GM23338 (cell line): ENCODE data around the gene FAM229B. TPM values are rescaled to one million over a fixed set of nuclear protein-coding genes. Genes with fewer than 3 reads are reported as not detected.

Source experiments
- ATAC-seq: fragments of 200-7000 bp; cut with Tn5 transposase; 3 replicates; pipeline ENCODE4 v1.9.1; 2020
- DNase-seq: peaks from one replicate; pipeline ENCODE4 v3.0.0-alpha.2; 2015; ENCODE audit warnings: low spot score
- H2AFZ ChIP-seq: fragments of 200-600 bp; sonication (generic); 2 replicates; pipeline ENCODE4 v1.8.0; 2016; ENCODE audit warnings: antibody characterized with exemption, mild to moderate bottlenecking, moderate library complexity
- H3F3A ChIP-seq: fragments of 200-600 bp; sonication (generic); replicated peaks from 2 replicates; pipeline ENCODE4 v1.8.0; 2017; ENCODE audit warnings: antibody characterized with exemption, mixed run types, low read depth
- H3K27ac ChIP-seq: fragments of 200-600 bp; sonication (generic); 2 replicates; pipeline ENCODE4 v1.6.1; 2016; ENCODE audit warnings: low read depth
- H3K27me3 ChIP-seq: fragments of 200-600 bp; sonication (generic); 2 replicates; pipeline ENCODE4 v1.8.0; 2016; ENCODE audit warnings: mild to moderate bottlenecking, mixed run types, moderate library complexity; ENCODE audit not compliant: insufficient read depth
- H3K36me3 ChIP-seq: fragments of 200-600 bp; sonication (generic); 2 replicates; pipeline ENCODE4 v1.8.0; 2016; ENCODE audit warnings: mild to moderate bottlenecking; ENCODE audit not compliant: insufficient read depth
- H3K4me1 ChIP-seq: fragments of 200-600 bp; sonication (generic); 2 replicates; pipeline ENCODE4 v1.8.0; 2016; ENCODE audit warnings: mild to moderate bottlenecking, moderate library complexity; ENCODE audit not compliant: insufficient read depth
- H3K4me2 ChIP-seq: fragments of 200-600 bp; sonication (generic); 2 replicates; pipeline ENCODE4 v1.7.1; 2017; ENCODE audit warnings: mixed run types
- H3K4me3 ChIP-seq: fragments of 200-600 bp; sonication (generic); 2 replicates; pipeline ENCODE4 v1.6.1; 2016; ENCODE audit warnings: mixed run types
- H3K79me2 ChIP-seq: fragments of 200-600 bp; sonication (generic); replicated peaks from 2 replicates; pipeline ENCODE4 v1.8.0; 2017; ENCODE audit warnings: mild to moderate bottlenecking; ENCODE audit not compliant: insufficient read depth
- H3K9me2 ChIP-seq: fragments of 200-600 bp; sonication (generic); 2 replicates; pipeline ENCODE4 v1.8.0; 2017; ENCODE audit not compliant: insufficient read depth
- H4K20me1 ChIP-seq: fragments of 200-600 bp; sonication (generic); replicated peaks from 2 replicates; pipeline ENCODE4 v1.8.0; 2017; ENCODE audit warnings: mild to moderate bottlenecking; ENCODE audit not compliant: insufficient read depth
- H3K27ac Mint-ChIP-seq: 2 replicates; pipeline ENCODE4 v1.8.0; 2020; ENCODE audit warnings: inconsistent platforms, mild to moderate bottlenecking, moderate library complexity, mixed read lengths
- H3K27me3 Mint-ChIP-seq: 3 replicates; pipeline ENCODE4 v1.8.0; 2022; ENCODE audit warnings: low read depth, mild to moderate bottlenecking, moderate library complexity, mixed read lengths, inconsistent platforms; ENCODE audit not compliant: insufficient read depth, poor library complexity
- H3K36me3 Mint-ChIP-seq: 3 replicates; pipeline ENCODE4 v1.8.0; 2021; ENCODE audit warnings: low read depth, mild to moderate bottlenecking, inconsistent platforms, moderate library complexity, mixed read lengths
- H3K4me1 Mint-ChIP-seq: 3 replicates; pipeline ENCODE4 v1.8.0; 2020; ENCODE audit warnings: mild to moderate bottlenecking, inconsistent platforms, mixed read lengths
- H3K4me3 Mint-ChIP-seq: 3 replicates; pipeline ENCODE4 v1.8.0; 2021; ENCODE audit warnings: moderate library complexity, mild to moderate bottlenecking, inconsistent platforms, mixed read lengths
- H3K9me3 Mint-ChIP-seq: 3 replicates; pipeline ENCODE4 v1.8.0; 2020; ENCODE audit warnings: moderate library complexity, mild to moderate bottlenecking, inconsistent platforms, mixed read lengths
- CREB1 ChIP-seq: fragments of 250-450 bp; sonication (Bioruptor Pico); IDR thresholded peaks from 2 replicates; pipeline ENCODE4 v1.5.0; 2020; ENCODE audit warnings: low read depth, mild to moderate bottlenecking, moderate library complexity
- EZH2 ChIP-seq: fragments of 200-600 bp; sonication (generic); IDR thresholded peaks from one replicate; pipeline ENCODE4 v1.8.0; 2017; ENCODE audit warnings: antibody characterized with exemption, mild to moderate bottlenecking, low read depth; ENCODE audit not compliant: unreplicated experiment
- EZH2phosphoT487 ChIP-seq: fragments of 200-600 bp; sonication (generic); IDR thresholded peaks from one replicate; pipeline ENCODE4 v1.8.1; 2018; ENCODE audit warnings: antibody characterized with exemption; ENCODE audit not compliant: unreplicated experiment
- JUNB ChIP-seq: IDR thresholded peaks from one replicate; pipeline ENCODE4 v1.6.1; 2016; ENCODE audit warnings: antibody characterized with exemption; ENCODE audit not compliant: unreplicated experiment
- NANOG ChIP-seq: IDR thresholded peaks from 2 replicates; pipeline ENCODE4 v1.6.1; 2016; ENCODE audit warnings: antibody characterized with exemption, borderline replicate concordance
- POLR2AphosphoS5 ChIP-seq: IDR thresholded peaks from 2 replicates; pipeline ENCODE4 v1.6.1; 2016; ENCODE audit warnings: antibody characterized with exemption, low read depth
- STAT1 ChIP-seq: IDR thresholded peaks from one replicate; pipeline ENCODE4 v1.6.1; 2016; ENCODE audit warnings: antibody characterized with exemption; ENCODE audit not compliant: unreplicated experiment
- ZNF114 ChIP-seq: fragments of 250-450 bp; sonication (Bioruptor Pico); IDR thresholded peaks from 2 replicates; pipeline ENCODE4 v1.5.0; 2020; ENCODE audit warnings: mild to moderate bottlenecking, moderate library complexity
- ZNF331 ChIP-seq: fragments of 250-450 bp; sonication (Bioruptor Pico); IDR thresholded peaks from 2 replicates; pipeline ENCODE4 v1.5.0; 2020; ENCODE audit warnings: low read depth, mild to moderate bottlenecking, moderate library complexity
- polyA plus RNA-seq: library from polyadenylated mRNA; unstranded; fragments of >200 nt; fragmentation: Nextera tagmentation; extraction: Ambion mirVana; gene quantifications from 2 replicates; pipeline ENCODE4 v1.2.1, GENCODE V29; 2016
- total RNA-seq: library from RNA; depleted of rRNA; stranded (reverse); fragments of >200 nt; shearing (Covaris generic); gene quantifications from 2 replicates; pipeline ENCODE4 v1.2.3, GENCODE V29; 2014
- TF ChIP-seq, protein P1 (sequence below): fragments of 250-450 bp; sonication (Bioruptor Pico); IDR thresholded peaks from 2 replicates; pipeline ENCODE4 v1.5.0; 2020; ENCODE audit warnings: mild to moderate bottlenecking, moderate library complexity
- TF ChIP-seq, protein P2 (sequence below), 2 experiments: fragments of 200-600 bp in 1 of 2; sonication (generic) in 1 of 2; conservative IDR thresholded peaks; 2 replicates each; pipeline versions ENCODE4 v1.5.1 to v1.6.1; 2016 to 2017; ENCODE audit warnings: antibody characterized with exemption in 2 of 2, low read depth in 2 of 2, mild to moderate bottlenecking in 2 of 2, moderate library complexity in 1 of 2
- TF ChIP-seq, protein P3 (sequence below): IDR thresholded peaks from 2 replicates; pipeline ENCODE4 v1.6.1; 2016; ENCODE audit warnings: antibody characterized with exemption
- TF ChIP-seq, protein P4 (sequence below): IDR thresholded peaks from one replicate; pipeline ENCODE4 v1.6.1; 2018; ENCODE audit warnings: antibody characterized with exemption; ENCODE audit not compliant: unreplicated experiment

Gene FAM229B
- total and polyA plus RNA-seq, 2 experiments from 2014 or later, result 4.4 to 32.9 TPM

GRCh38 chr6:112122756-112123155 lies 35.4 kb downstream of the FAM229B start:
- Mint-ChIP-seq H3K9me3 (no peaks in the 10 kb centered on the region; the same call in 2 of the 3 replicates), H3K4me1 (peaks cover 9% of the 10 kb centered on the region), H3K4me3 (no peak overlapping the region), H3K27ac (no peak overlapping the region; the same call in 1 of the 2 replicates), H3K36me3 (no peaks in the 10 kb centered on the region), H3K27me3 (no peaks in the 10 kb centered on the region)
- TF ChIP-seq EZH2phosphoT487, result no peak
- TF ChIP-seq JUNB, result no peak
- TF ChIP-seq, protein P1, sequence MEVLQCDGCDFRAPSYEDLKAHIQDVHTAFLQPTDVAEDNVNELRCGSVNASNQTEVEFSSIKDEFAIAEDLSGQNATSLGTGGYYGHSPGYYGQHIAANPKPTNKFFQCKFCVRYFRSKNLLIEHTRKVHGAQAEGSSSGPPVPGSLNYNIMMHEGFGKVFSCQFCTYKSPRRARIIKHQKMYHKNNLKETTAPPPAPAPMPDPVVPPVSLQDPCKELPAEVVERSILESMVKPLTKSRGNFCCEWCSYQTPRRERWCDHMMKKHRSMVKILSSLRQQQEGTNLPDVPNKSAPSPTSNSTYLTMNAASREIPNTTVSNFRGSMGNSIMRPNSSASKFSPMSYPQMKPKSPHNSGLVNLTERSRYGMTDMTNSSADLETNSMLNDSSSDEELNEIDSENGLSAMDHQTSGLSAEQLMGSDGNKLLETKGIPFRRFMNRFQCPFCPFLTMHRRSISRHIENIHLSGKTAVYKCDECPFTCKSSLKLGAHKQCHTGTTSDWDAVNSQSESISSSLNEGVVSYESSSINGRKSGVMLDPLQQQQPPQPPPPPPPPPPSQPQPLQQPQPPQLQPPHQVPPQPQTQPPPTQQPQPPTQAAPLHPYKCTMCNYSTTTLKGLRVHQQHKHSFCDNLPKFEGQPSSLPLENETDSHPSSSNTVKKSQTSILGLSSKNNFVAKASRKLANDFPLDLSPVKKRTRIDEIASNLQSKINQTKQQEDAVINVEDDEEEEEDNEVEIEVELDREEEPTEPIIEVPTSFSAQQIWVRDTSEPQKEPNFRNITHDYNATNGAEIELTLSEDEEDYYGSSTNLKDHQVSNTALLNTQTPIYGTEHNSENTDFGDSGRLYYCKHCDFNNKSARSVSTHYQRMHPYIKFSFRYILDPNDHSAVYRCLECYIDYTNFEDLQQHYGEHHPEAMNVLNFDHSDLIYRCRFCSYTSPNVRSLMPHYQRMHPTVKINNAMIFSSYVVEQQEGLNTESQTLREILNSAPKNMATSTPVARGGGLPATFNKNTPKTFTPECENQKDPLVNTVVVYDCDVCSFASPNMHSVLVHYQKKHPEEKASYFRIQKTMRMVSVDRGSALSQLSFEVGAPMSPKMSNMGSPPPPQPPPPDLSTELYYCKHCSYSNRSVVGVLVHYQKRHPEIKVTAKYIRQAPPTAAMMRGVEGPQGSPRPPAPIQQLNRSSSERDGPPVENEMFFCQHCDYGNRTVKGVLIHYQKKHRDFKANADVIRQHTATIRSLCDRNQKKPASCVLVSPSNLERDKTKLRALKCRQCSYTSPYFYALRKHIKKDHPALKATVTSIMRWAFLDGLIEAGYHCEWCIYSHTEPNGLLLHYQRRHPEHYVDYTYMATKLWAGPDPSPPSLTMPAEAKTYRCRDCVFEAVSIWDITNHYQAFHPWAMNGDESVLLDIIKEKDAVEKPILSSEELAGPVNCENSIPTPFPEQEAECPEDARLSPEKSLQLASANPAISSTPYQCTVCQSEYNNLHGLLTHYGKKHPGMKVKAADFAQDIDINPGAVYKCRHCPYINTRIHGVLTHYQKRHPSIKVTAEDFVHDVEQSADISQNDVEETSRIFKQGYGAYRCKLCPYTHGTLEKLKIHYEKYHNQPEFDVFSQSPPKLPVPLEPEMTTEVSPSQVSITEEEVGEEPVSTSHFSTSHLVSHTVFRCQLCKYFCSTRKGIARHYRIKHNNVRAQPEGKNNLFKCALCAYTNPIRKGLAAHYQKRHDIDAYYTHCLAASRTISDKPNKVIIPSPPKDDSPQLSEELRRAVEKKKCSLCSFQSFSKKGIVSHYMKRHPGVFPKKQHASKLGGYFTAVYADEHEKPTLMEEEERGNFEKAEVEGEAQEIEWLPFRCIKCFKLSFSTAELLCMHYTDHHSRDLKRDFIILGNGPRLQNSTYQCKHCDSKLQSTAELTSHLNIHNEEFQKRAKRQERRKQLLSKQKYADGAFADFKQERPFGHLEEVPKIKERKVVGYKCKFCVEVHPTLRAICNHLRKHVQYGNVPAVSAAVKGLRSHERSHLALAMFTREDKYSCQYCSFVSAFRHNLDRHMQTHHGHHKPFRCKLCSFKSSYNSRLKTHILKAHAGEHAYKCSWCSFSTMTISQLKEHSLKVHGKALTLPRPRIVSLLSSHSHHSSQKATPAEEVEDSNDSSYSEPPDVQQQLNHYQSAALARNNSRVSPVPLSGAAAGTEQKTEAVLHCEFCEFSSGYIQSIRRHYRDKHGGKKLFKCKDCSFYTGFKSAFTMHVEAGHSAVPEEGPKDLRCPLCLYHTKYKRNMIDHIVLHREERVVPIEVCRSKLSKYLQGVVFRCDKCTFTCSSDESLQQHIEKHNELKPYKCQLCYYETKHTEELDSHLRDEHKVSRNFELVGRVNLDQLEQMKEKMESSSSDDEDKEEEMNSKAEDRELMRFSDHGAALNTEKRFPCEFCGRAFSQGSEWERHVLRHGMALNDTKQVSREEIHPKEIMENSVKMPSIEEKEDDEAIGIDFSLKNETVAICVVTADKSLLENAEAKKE (CRISPR knock-in tag), result no peak
- TF ChIP-seq, protein P2, sequence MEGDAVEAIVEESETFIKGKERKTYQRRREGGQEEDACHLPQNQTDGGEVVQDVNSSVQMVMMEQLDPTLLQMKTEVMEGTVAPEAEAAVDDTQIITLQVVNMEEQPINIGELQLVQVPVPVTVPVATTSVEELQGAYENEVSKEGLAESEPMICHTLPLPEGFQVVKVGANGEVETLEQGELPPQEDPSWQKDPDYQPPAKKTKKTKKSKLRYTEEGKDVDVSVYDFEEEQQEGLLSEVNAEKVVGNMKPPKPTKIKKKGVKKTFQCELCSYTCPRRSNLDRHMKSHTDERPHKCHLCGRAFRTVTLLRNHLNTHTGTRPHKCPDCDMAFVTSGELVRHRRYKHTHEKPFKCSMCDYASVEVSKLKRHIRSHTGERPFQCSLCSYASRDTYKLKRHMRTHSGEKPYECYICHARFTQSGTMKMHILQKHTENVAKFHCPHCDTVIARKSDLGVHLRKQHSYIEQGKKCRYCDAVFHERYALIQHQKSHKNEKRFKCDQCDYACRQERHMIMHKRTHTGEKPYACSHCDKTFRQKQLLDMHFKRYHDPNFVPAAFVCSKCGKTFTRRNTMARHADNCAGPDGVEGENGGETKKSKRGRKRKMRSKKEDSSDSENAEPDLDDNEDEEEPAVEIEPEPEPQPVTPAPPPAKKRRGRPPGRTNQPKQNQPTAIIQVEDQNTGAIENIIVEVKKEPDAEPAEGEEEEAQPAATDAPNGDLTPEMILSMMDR (conservative IDR thresholded peaks at IDR 0.05; ENCODE audit: low read depth in 2 of 2), result no peak
- TF ChIP-seq EZH2, result no peak
- TF ChIP-seq ZNF114 (CRISPR knock-in tag), result no peak
- no peak for TF ChIP-seq NANOG
- no peak for TF ChIP-seq STAT1
- TF ChIP-seq, protein P3, sequence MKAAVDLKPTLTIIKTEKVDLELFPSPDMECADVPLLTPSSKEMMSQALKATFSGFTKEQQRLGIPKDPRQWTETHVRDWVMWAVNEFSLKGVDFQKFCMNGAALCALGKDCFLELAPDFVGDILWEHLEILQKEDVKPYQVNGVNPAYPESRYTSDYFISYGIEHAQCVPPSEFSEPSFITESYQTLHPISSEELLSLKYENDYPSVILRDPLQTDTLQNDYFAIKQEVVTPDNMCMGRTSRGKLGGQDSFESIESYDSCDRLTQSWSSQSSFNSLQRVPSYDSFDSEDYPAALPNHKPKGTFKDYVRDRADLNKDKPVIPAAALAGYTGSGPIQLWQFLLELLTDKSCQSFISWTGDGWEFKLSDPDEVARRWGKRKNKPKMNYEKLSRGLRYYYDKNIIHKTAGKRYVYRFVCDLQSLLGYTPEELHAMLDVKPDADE, result no peak
- TF ChIP-seq POLR2AphosphoS5, result no peak
- TF ChIP-seq, protein P4, sequence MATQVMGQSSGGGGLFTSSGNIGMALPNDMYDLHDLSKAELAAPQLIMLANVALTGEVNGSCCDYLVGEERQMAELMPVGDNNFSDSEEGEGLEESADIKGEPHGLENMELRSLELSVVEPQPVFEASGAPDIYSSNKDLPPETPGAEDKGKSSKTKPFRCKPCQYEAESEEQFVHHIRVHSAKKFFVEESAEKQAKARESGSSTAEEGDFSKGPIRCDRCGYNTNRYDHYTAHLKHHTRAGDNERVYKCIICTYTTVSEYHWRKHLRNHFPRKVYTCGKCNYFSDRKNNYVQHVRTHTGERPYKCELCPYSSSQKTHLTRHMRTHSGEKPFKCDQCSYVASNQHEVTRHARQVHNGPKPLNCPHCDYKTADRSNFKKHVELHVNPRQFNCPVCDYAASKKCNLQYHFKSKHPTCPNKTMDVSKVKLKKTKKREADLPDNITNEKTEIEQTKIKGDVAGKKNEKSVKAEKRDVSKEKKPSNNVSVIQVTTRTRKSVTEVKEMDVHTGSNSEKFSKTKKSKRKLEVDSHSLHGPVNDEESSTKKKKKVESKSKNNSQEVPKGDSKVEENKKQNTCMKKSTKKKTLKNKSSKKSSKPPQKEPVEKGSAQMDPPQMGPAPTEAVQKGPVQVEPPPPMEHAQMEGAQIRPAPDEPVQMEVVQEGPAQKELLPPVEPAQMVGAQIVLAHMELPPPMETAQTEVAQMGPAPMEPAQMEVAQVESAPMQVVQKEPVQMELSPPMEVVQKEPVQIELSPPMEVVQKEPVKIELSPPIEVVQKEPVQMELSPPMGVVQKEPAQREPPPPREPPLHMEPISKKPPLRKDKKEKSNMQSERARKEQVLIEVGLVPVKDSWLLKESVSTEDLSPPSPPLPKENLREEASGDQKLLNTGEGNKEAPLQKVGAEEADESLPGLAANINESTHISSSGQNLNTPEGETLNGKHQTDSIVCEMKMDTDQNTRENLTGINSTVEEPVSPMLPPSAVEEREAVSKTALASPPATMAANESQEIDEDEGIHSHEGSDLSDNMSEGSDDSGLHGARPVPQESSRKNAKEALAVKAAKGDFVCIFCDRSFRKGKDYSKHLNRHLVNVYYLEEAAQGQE, result no peak
- TF ChIP-seq ZNF331 (CRISPR knock-in tag), result no peak
- no peak for TF ChIP-seq CREB1 (CRISPR knock-in tag)
- H3K4me3 ChIP-seq, result no peak overlapping the region
- no peaks in the 10 kb centered on the region for H4K20me1 ChIP-seq
- H3K4me2 ChIP-seq, result no peak overlapping the region
- no peaks in the 10 kb centered on the region for H3K4me1 ChIP-seq
- H3F3A ChIP-seq, result no peaks in the 10 kb centered on the region
- H3K9me2 ChIP-seq, result no peaks in the 10 kb centered on the region
- H3K27me3 ChIP-seq, result no peaks in the 10 kb centered on the region
- H3K27ac ChIP-seq, result no peak overlapping the region
- H2AFZ ChIP-seq, result no peak overlapping the region; the same call in 1 of the 2 replicates
- H3K79me2 ChIP-seq, result no peaks in the 10 kb centered on the region
- H3K36me3 ChIP-seq, result no peaks in the 10 kb centered on the region
- ATAC-seq, result no peak
- DNase-seq, result no peak
